Measurements from ENCODE around the gene SLC4A8. TPM values are rescaled to one million over a fixed set of nuclear protein-coding genes. Genes with fewer than 3 reads are reported as not detected.

The SLC4A8 gene
- total RNA-seq = 10 to 100 TPM in 1 of 2 donors, under 1 TPM in 1; 0.50 to 10.5 TPM

DNA sequence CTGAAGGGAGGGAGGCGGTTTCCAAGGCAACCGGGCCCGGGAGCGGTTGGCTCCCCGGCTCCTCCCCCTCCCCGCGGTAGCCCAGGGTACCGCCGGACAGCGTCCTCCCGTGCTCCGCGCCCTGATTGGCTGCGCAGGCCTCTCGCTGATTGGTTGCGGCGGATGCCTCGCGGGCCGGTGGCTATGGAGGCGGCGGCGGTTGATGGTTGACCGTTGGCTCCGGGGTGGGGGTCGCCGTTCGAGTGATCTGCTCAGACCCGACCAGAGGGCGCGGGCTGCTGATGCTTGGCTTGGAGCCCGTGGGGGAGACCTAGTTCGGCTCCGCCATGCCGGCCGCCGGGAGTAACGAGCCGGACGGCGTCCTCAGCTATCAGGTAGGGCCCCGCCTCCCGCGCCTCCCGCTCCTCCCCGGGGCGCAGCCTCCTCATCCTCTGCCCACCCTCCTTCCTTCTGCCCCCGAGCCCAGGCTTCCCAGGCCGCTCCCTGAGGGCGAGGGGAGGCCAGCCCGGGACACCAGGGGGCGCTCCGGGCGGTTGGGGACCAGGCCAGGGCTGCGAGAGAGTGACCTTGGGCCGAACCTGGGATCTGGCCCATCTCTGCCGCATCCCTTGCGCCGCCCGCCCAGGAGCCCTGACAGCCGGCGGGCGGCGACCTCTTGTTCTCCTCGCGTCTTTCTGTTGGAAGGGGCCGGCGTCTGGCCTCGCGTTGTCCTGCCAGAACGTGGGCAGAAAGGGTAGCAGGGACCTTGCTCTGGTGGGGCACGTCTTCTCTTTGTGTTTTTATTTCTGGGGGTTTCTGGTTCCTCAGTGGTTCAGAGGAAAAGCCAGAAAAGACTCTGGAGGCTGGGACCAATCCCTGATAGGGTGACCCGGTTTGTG, at the start of gene SLC4A8:
Gene SLC4A8 (plus strand): TSS at position 170 of the 878 bp plus-strand sequence. CDS start 157 bp downstream, at position 327.
- no peaks in the 10 kb centered on the region for H3K9me3 ChIP-seq
- peak; percentile 39 for DNase-seq (ENCODE audit: low spot score)
- no peak within 1 kb of the TSS for H3K27ac ChIP-seq
- H3K4me3 ChIP-seq = peak within 1 kb of the TSS; percentile 34 to 37
- 2% methylated on average over 61 of the region's 73 CpGs for WGBS
- H3K4me1 ChIP-seq (replicated peaks) = no peaks in the 10 kb centered on the region
- H3K36me3 ChIP-seq = no peaks in the 10 kb centered on the region
- no peaks in the 10 kb centered on the region for H3K27me3 ChIP-seq (replicated peaks; ENCODE audit: insufficient read depth)
- TF ChIP-seq POLR2A (IDR thresholded peaks at IDR 0.05) = no peak
- TF ChIP-seq, protein P1, sequence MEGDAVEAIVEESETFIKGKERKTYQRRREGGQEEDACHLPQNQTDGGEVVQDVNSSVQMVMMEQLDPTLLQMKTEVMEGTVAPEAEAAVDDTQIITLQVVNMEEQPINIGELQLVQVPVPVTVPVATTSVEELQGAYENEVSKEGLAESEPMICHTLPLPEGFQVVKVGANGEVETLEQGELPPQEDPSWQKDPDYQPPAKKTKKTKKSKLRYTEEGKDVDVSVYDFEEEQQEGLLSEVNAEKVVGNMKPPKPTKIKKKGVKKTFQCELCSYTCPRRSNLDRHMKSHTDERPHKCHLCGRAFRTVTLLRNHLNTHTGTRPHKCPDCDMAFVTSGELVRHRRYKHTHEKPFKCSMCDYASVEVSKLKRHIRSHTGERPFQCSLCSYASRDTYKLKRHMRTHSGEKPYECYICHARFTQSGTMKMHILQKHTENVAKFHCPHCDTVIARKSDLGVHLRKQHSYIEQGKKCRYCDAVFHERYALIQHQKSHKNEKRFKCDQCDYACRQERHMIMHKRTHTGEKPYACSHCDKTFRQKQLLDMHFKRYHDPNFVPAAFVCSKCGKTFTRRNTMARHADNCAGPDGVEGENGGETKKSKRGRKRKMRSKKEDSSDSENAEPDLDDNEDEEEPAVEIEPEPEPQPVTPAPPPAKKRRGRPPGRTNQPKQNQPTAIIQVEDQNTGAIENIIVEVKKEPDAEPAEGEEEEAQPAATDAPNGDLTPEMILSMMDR (IDR thresholded peaks at IDR 0.05) = peak; percentile 43 to 72 (median 56)
- no peak for TF ChIP-seq POLR2AphosphoS5 (IDR thresholded peaks at IDR 0.05)
- intact Hi-C loops (cut with DNase I) = loop anchor here (5.0 kb wide), 2 partner anchors 107 to 447 kb away; no protein-coding TSS in a partner anchor

DNA sequence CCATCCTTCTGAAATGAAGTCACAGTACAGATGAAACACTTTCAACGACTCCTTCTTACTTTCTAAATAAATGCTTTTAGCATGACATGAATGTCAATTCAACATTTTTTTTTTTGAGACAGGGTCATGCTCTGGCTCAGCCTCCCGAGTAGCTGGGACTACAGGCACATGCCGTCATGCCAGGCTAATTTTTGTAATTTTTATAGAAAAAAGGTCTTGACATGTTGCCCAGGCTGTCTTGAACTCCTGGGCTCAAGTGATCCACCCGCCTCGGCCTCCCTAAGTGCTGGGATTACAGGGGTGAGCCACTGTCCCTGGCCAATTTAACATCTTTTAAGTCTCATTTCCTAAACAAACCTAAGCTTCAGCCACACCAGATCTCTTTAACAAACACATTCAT, 49.8 kb upstream of the SLC4A8 start:
- H3K36me3 ChIP-seq = no peaks in the 10 kb centered on the region
- intact Hi-C loops (cut with DNase I) = no loop called here
- H3K4me3 ChIP-seq = no peak overlapping the region
- H3K9me3 ChIP-seq = no peaks in the 10 kb centered on the region
- no peak overlapping the region for H3K27ac ChIP-seq
- no peaks in the 10 kb centered on the region for H3K4me1 ChIP-seq (replicated peaks)
- no peaks in the 10 kb centered on the region for H3K27me3 ChIP-seq (replicated peaks; ENCODE audit: insufficient read depth)
- TF ChIP-seq POLR2AphosphoS5 (IDR thresholded peaks at IDR 0.05) (no peak), POLR2A (IDR thresholded peaks at IDR 0.05) (no peak)
- TF ChIP-seq, protein P1 (IDR thresholded peaks at IDR 0.05) = no peak
- DNase-seq (ENCODE audit: low spot score) = no peak
- 67% methylated on average over 5 of the region's 5 CpGs for WGBS

DNA sequence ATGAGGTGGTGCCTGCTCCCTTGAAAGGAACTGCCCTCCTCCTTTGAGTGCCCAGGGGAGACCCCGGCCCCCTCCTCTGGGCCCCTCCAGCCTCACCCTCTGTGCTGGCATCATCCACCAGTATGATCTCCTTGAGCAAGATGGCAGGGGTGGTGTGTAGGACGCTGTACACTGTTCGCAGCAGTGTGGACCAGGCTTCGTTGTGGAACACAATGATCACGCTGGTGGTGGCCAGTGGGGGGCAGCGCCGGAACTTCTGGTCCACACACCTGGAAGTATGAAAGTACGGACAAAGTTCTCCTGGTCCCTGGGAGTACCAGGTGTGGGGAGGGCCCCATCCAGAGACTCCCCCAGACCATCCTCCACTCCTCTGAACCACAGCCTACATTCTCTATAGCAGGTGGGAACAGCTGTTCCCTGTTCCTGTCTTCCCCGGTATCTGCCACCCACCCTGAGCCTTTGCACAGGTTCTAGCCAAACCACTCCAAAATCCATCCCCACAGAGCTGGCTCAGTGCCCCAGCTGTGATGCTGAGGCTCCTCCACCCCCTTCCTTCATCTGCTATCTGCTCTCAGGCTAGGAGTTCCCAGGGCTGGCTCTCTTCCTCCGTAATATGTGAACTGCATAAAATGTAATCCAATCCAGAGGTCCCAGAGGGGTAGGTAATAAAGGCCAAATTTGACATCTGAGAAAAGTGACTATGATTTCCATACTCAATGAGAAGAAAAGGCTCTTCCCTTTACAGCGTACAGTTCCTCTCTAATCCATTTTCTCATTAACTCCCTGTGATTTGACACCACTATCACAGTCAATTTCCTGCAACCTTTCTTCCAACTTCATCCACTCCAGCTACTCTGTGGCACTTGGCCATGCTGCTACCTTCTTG, 47.3 kb upstream of the SLC4A8 start:
- 88% methylated on average over 11 of the region's 11 CpGs for WGBS
- no peak for DNase-seq (ENCODE audit: low spot score)

DNA sequence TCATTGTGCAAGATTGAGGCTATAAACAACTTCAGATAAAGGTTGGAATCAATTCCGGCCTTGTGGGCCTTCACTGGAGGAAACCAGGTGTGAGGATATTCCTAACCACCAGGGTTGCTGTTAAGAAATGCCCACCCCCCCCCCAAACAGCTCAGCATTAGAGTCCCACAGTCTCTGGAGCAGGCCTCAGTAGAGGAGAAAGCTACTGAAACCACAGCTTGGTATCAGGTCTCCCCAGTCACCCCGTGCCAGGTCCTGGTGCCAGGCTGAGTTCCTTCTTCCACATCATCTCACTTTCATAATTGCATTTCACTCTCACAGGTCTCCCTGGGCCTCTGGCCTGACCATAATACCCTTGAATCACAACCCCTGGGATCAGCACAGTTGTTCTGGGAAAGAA, 45.9 kb upstream of the SLC4A8 start:
- intact Hi-C loops (cut with DNase I) = no loop called here
- DNase-seq (ENCODE audit: low spot score) = no peak
- H3K36me3 ChIP-seq = no peaks in the 10 kb centered on the region
- no peak for TF ChIP-seq POLR2AphosphoS5 (IDR thresholded peaks at IDR 0.05)
- no peak for TF ChIP-seq POLR2A (IDR thresholded peaks at IDR 0.05)
- H3K4me3 ChIP-seq = no peak overlapping the region
- no peaks in the 10 kb centered on the region for H3K9me3 ChIP-seq
- WGBS = 89% methylated on average over 2 of the region's 2 CpGs
- no peak overlapping the region for H3K27ac ChIP-seq
- H3K27me3 ChIP-seq (replicated peaks; ENCODE audit: insufficient read depth) = no peaks in the 10 kb centered on the region
- H3K4me1 ChIP-seq (replicated peaks) = no peaks in the 10 kb centered on the region

More for the DNA sequence above, 47.3 kb upstream of the SLC4A8 start:
- no peak for TF ChIP-seq POLR2AphosphoS5 (IDR thresholded peaks at IDR 0.05)
- TF ChIP-seq, protein P1 (IDR thresholded peaks at IDR 0.05) = no peak
- TF ChIP-seq POLR2A (IDR thresholded peaks at IDR 0.05) = no peak
- no peaks in the 10 kb centered on the region for H3K9me3 ChIP-seq
- no peaks in the 10 kb centered on the region for H3K4me1 ChIP-seq (replicated peaks)
- H3K27me3 ChIP-seq (replicated peaks; ENCODE audit: insufficient read depth) = no peaks in the 10 kb centered on the region
- H3K27ac ChIP-seq = no peak overlapping the region
- H3K4me3 ChIP-seq = no peak overlapping the region
- intact Hi-C loops (cut with DNase I) = no loop called here
- no peaks in the 10 kb centered on the region for H3K36me3 ChIP-seq

DNA sequence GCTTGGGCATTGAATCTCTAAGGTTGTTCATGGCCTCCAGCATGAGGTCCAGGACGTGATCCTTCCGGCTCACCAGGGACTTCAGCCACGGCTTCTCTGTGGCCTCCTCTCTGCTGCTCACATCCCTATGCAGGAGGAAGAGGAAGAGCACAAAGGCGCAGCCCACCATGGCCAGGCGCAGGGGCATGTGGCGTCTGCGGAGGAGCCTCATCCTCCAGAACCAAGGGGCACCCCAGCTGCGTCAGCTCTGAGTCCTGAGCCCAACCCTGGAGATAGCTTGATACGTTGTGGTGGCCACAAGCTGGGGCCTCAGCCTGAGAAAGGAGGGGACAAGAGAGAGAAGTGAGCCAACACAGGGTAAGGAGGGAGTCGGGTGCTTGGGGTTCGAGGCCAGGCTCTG, 45.1 kb upstream of the SLC4A8 start:
- TF ChIP-seq POLR2AphosphoS5 (IDR thresholded peaks at IDR 0.05) (no peak), POLR2A (IDR thresholded peaks at IDR 0.05) (no peak)
- TF ChIP-seq, protein P1 (IDR thresholded peaks at IDR 0.05) = no peak
- WGBS = 97% methylated on average over 11 of the region's 11 CpGs
- Histone ChIP-seq H3K27me3 (replicated peaks; ENCODE audit: insufficient read depth) (no peaks in the 10 kb centered on the region), H3K36me3 (no peaks in the 10 kb centered on the region), H3K4me1 (replicated peaks) (no peaks in the 10 kb centered on the region), H3K27ac (no peak overlapping the region), H3K9me3 (no peaks in the 10 kb centered on the region), H3K4me3 (no peak overlapping the region)
- intact Hi-C loops (cut with DNase I) = no loop called here
- no peak for DNase-seq (ENCODE audit: low spot score)
